ENCODE results near the gene BARHL1.
"Not testable (repeated sequence)": the region's sequence is repeated elsewhere in the genome, so short reads cannot be mapped to it uniquely, and the experiment has no call there.

BARHL1 gene

DNA sequence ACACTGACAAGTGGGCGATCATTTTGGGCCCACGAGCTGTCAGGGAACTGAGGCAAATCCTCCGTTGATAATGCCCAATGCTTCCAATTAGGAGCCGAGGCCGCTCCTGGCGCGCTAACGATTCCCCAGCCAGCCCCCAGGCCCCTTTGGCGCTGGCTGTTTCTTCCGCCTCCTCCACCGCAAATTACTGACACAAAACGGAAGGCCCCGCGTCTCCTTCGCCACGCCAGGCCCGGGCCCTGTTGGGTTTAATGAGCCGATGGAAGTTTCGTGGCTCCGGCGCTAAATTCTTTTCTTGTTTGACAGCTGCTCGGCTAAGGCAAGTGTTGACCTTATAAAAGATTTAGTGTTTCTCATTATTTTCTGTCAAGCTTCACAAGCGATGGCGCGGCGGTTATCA is 25.7 kb upstream of the BARHL1 start:
- Histone ChIP-seq H3K4me3 (ENCODE audit: low read depth, low read length) (no peak overlapping the region), H3K27ac (ENCODE audit: low read depth, low read length) (no peak overlapping the region), H2AFZ (ENCODE audit: low read length, unreplicated experiment) (no peak overlapping the region), H3K27me3 (ENCODE audit: insufficient read depth, low read length) (peaks cover 90% of the 10 kb centered on the region), H3K4me1 (ENCODE audit: control insufficient read depth, insufficient read depth, low read length, unreplicated experiment) (no peaks in the 10 kb centered on the region), H3K36me3 (ENCODE audit: insufficient read depth, low read length) (no peaks in the 10 kb centered on the region), H3K79me2 (ENCODE audit: control insufficient read depth, insufficient read depth, low read length, unreplicated experiment) (no peaks in the 10 kb centered on the region)

GRCh38 chr9:132557159-132557558 is 25.2 kb upstream of the BARHL1 start:
- H2AFZ ChIP-seq (ENCODE audit: low read length, unreplicated experiment) = no peak overlapping the region
- H3K27ac ChIP-seq (ENCODE audit: low read depth, low read length) = no peak overlapping the region
- no peaks in the 10 kb centered on the region for H3K4me1 ChIP-seq (ENCODE audit: control insufficient read depth, insufficient read depth, low read length, unreplicated experiment)
- peaks cover 90% of the 10 kb centered on the region for H3K27me3 ChIP-seq (ENCODE audit: insufficient read depth, low read length)
- no peak overlapping the region for H3K4me3 ChIP-seq (ENCODE audit: low read depth, low read length)
- no peaks in the 10 kb centered on the region for H3K36me3 ChIP-seq (ENCODE audit: insufficient read depth, low read length)
- no peaks in the 10 kb centered on the region for H3K79me2 ChIP-seq (ENCODE audit: control insufficient read depth, insufficient read depth, low read length, unreplicated experiment)

GRCh38 chr9:132559711-132560110 is 22.7 kb upstream of the BARHL1 start:
- H3K27ac ChIP-seq (ENCODE audit: low read depth, low read length) = no peak overlapping the region
- peaks cover 91% of the 10 kb centered on the region for H3K27me3 ChIP-seq (ENCODE audit: insufficient read depth, low read length)
- no peaks in the 10 kb centered on the region for H3K79me2 ChIP-seq (ENCODE audit: control insufficient read depth, insufficient read depth, low read length, unreplicated experiment)
- no peak overlapping the region for H3K4me3 ChIP-seq (ENCODE audit: low read depth, low read length)
- H2AFZ ChIP-seq (ENCODE audit: low read length, unreplicated experiment) = no peak overlapping the region
- H3K4me1 ChIP-seq (ENCODE audit: control insufficient read depth, insufficient read depth, low read length, unreplicated experiment) = no peaks in the 10 kb centered on the region
- H3K36me3 ChIP-seq (ENCODE audit: insufficient read depth, low read length) = no peaks in the 10 kb centered on the region

GRCh38 chr9:132560616-132561202 is 21.7 kb upstream of the BARHL1 start:
- Histone ChIP-seq H2AFZ (ENCODE audit: low read length, unreplicated experiment) (no peak overlapping the region), H3K27ac (ENCODE audit: low read depth, low read length) (no peak overlapping the region), H3K79me2 (ENCODE audit: control insufficient read depth, insufficient read depth, low read length, unreplicated experiment) (no peaks in the 10 kb centered on the region), H3K27me3 (ENCODE audit: insufficient read depth, low read length) (peaks cover 89% of the 10 kb centered on the region), H3K4me1 (ENCODE audit: control insufficient read depth, insufficient read depth, low read length, unreplicated experiment) (no peaks in the 10 kb centered on the region), H3K4me3 (ENCODE audit: low read depth, low read length) (no peak overlapping the region), H3K36me3 (ENCODE audit: insufficient read depth, low read length) (no peaks in the 10 kb centered on the region)

DNA sequence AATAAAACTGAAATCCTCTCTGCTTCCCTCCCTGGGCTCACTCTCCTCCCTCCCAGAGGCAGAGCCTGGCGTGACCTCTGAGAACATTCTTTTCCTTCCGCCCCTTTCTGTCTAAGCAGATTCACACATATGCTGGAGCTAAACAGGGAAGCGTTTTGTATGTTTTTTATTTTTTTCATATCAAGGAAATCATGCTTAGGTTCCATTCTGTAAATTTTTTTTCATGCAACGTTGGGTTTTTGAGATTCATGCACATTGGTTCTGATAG is 20.2 kb upstream of the BARHL1 start:
- Histone ChIP-seq H3K79me2 (ENCODE audit: control insufficient read depth, insufficient read depth, low read length, unreplicated experiment) (no peaks in the 10 kb centered on the region), H3K36me3 (ENCODE audit: insufficient read depth, low read length) (no peaks in the 10 kb centered on the region), H3K27ac (ENCODE audit: low read depth, low read length) (no peak overlapping the region), H3K27me3 (ENCODE audit: insufficient read depth, low read length) (peaks cover 89% of the 10 kb centered on the region), H2AFZ (ENCODE audit: low read length, unreplicated experiment) (no peak overlapping the region), H3K4me1 (ENCODE audit: control insufficient read depth, insufficient read depth, low read length, unreplicated experiment) (no peaks in the 10 kb centered on the region), H3K4me3 (ENCODE audit: low read depth, low read length) (no peak overlapping the region)

- H3K4me3 ChIP-seq (ENCODE audit: low read depth, low read length) = no peak overlapping the region
- no peaks in the 10 kb centered on the region for H3K36me3 ChIP-seq (ENCODE audit: insufficient read depth, low read length)
- no peak overlapping the region for H2AFZ ChIP-seq (ENCODE audit: low read length, unreplicated experiment)
- H3K4me1 ChIP-seq (ENCODE audit: control insufficient read depth, insufficient read depth, low read length, unreplicated experiment) = no peaks in the 10 kb centered on the region
- H3K27ac ChIP-seq (ENCODE audit: low read depth, low read length) = no peak overlapping the region
- no peaks in the 10 kb centered on the region for H3K79me2 ChIP-seq (ENCODE audit: control insufficient read depth, insufficient read depth, low read length, unreplicated experiment)
- peaks cover 90% of the 10 kb centered on the region for H3K27me3 ChIP-seq (ENCODE audit: insufficient read depth, low read length)
These were observed 17.9 kb upstream of the BARHL1 start for GRCh38 chr9:132564526-132564925.

DNA sequence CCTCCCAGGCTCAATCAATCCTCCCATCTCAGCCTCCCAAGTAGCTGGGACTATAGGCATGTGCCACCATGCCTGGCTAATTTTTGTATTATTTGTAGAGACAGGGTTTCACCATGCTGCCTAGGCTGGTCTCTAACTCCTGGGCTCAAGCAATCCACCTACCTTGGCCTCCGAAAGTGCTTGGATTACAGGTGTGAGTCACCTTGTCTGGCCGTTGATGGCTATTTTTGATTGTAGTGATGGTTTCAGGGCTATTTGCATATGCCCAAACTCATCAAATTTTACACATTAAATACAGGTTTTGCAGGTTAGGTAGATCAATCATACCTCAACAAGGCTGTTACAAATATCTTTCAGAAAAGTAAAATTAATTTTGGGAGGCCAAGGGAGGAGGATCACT is 13.6 kb upstream of the BARHL1 start:
- H3K79me2 ChIP-seq (ENCODE audit: control insufficient read depth, insufficient read depth, low read length, unreplicated experiment); H3K4me3 ChIP-seq (ENCODE audit: low read depth, low read length); H3K36me3 ChIP-seq (ENCODE audit: insufficient read depth, low read length); H3K27ac ChIP-seq (ENCODE audit: low read depth, low read length); H3K4me1 ChIP-seq (ENCODE audit: control insufficient read depth, insufficient read depth, low read length, unreplicated experiment); H2AFZ ChIP-seq (ENCODE audit: low read length, unreplicated experiment): not testable (repeated sequence)
- H3K27me3 ChIP-seq (ENCODE audit: insufficient read depth, low read length) = peaks cover 79% of the 10 kb centered on the region

GRCh38 chr9:132571806-132572600 is 10.4 kb upstream of the BARHL1 start:
- no peaks in the 10 kb centered on the region for H3K4me1 ChIP-seq (ENCODE audit: control insufficient read depth, insufficient read depth, low read length, unreplicated experiment)
- no peak overlapping the region for H2AFZ ChIP-seq (ENCODE audit: low read length, unreplicated experiment)
- H3K36me3 ChIP-seq (ENCODE audit: insufficient read depth, low read length) = no peaks in the 10 kb centered on the region
- no peak overlapping the region for H3K4me3 ChIP-seq (ENCODE audit: low read depth, low read length)
- no peaks in the 10 kb centered on the region for H3K79me2 ChIP-seq (ENCODE audit: control insufficient read depth, insufficient read depth, low read length, unreplicated experiment)
- no peak overlapping the region for H3K27ac ChIP-seq (ENCODE audit: low read depth, low read length)
- peaks cover 68% of the 10 kb centered on the region for H3K27me3 ChIP-seq (ENCODE audit: insufficient read depth, low read length)

- H2AFZ ChIP-seq (ENCODE audit: low read length, unreplicated experiment) = no peak overlapping the region
- no peaks in the 10 kb centered on the region for H3K79me2 ChIP-seq (ENCODE audit: control insufficient read depth, insufficient read depth, low read length, unreplicated experiment)
- peaks cover 68% of the 10 kb centered on the region for H3K27me3 ChIP-seq (ENCODE audit: insufficient read depth, low read length)
- no peak overlapping the region for H3K4me3 ChIP-seq (ENCODE audit: low read depth, low read length)
- H3K27ac ChIP-seq (ENCODE audit: low read depth, low read length) = no peak overlapping the region
- no peaks in the 10 kb centered on the region for H3K36me3 ChIP-seq (ENCODE audit: insufficient read depth, low read length)
- H3K4me1 ChIP-seq (ENCODE audit: control insufficient read depth, insufficient read depth, low read length, unreplicated experiment) = no peaks in the 10 kb centered on the region
These were observed 9.5 kb upstream of the BARHL1 start for GRCh38 chr9:132572921-132573320.

GRCh38 chr9:132575005-132575609 is 7.3 kb upstream of the BARHL1 start:
- no peaks in the 10 kb centered on the region for H3K4me1 ChIP-seq (ENCODE audit: control insufficient read depth, insufficient read depth, low read length, unreplicated experiment)
- H3K27ac ChIP-seq (ENCODE audit: low read depth, low read length) = no peak overlapping the region
- H3K36me3 ChIP-seq (ENCODE audit: insufficient read depth, low read length) = no peaks in the 10 kb centered on the region
- peaks cover 77% of the 10 kb centered on the region for H3K27me3 ChIP-seq (ENCODE audit: insufficient read depth, low read length)
- no peak overlapping the region for H2AFZ ChIP-seq (ENCODE audit: low read length, unreplicated experiment)
- no peak overlapping the region for H3K4me3 ChIP-seq (ENCODE audit: low read depth, low read length)
- no peaks in the 10 kb centered on the region for H3K79me2 ChIP-seq (ENCODE audit: control insufficient read depth, insufficient read depth, low read length, unreplicated experiment)

- peaks cover 77% of the 10 kb centered on the region for H3K27me3 ChIP-seq (ENCODE audit: insufficient read depth, low read length)
These were observed 6.6 kb upstream of the BARHL1 start for GRCh38 chr9:132575811-132576210.

More at GRCh38 chr9:132575811-132576210, 6.6 kb upstream of the BARHL1 start:
- H3K4me3 ChIP-seq (ENCODE audit: low read depth, low read length) = no peak overlapping the region
- no peaks in the 10 kb centered on the region for H3K79me2 ChIP-seq (ENCODE audit: control insufficient read depth, insufficient read depth, low read length, unreplicated experiment)
- no peaks in the 10 kb centered on the region for H3K36me3 ChIP-seq (ENCODE audit: insufficient read depth, low read length)
- no peak overlapping the region for H2AFZ ChIP-seq (ENCODE audit: low read length, unreplicated experiment)
- no peaks in the 10 kb centered on the region for H3K4me1 ChIP-seq (ENCODE audit: control insufficient read depth, insufficient read depth, low read length, unreplicated experiment)
- no peak overlapping the region for H3K27ac ChIP-seq (ENCODE audit: low read depth, low read length)

Measured in ACC112 (cell line).